ENCODE results near the gene AFF3.

DNA sequence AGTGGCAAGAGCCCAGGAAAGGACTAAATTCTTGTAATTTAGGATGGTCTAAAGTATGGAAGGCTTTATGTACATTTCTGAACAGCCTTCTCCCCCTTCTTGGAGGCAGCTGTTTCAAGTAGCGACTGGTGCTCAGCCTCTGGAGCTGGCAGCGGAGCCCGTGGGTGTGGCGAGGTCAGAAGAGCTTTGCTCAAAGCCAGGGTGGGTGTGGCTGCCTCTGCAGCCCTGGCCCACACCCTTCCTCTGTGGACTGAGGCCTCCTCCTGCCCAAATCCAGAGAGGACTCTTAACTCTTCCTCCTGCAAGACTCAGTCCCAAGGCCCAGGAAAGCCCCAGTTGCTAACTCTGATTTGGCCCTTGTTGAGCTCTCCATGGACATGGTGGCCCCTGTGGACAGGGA, 450.5 kb downstream of the AFF3 start:
- TF ChIP-seq, protein P1, sequence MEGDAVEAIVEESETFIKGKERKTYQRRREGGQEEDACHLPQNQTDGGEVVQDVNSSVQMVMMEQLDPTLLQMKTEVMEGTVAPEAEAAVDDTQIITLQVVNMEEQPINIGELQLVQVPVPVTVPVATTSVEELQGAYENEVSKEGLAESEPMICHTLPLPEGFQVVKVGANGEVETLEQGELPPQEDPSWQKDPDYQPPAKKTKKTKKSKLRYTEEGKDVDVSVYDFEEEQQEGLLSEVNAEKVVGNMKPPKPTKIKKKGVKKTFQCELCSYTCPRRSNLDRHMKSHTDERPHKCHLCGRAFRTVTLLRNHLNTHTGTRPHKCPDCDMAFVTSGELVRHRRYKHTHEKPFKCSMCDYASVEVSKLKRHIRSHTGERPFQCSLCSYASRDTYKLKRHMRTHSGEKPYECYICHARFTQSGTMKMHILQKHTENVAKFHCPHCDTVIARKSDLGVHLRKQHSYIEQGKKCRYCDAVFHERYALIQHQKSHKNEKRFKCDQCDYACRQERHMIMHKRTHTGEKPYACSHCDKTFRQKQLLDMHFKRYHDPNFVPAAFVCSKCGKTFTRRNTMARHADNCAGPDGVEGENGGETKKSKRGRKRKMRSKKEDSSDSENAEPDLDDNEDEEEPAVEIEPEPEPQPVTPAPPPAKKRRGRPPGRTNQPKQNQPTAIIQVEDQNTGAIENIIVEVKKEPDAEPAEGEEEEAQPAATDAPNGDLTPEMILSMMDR (IDR thresholded peaks at IDR 0.05; ENCODE audit: low read length): no peak
- TF ChIP-seq EZH2phosphoT487 (IDR thresholded peaks at IDR 0.05; ENCODE audit: low read length): no peak
